H1 (cell line): ENCODE results near the gene SLC16A5. TPM values are rescaled to one million over a fixed set of nuclear protein-coding genes. Genes with fewer than 3 reads are reported as not detected.

Experiments
- EZH2 ChIP-seq: fragments of 200-600 bp; sonication (generic); IDR thresholded peaks from 2 replicates; pipeline ENCODE4 v1.7.1; 2012; ENCODE audit warnings: low read depth, mild to moderate bottlenecking, moderate library complexity, low read length, inconsistent platforms; ENCODE audit not compliant: severe bottlenecking
- RFX5 ChIP-seq: IDR thresholded peaks from 2 replicates; pipeline ENCODE4 v1.6.1; 2011; ENCODE audit warnings: low read depth, low read length, improper control_type of control experiment, borderline replicate concordance
- SP1 ChIP-seq: IDR thresholded peaks from 2 replicates; pipeline ENCODE4 v1.6.1; 2011; ENCODE audit warnings: low read depth, low read length
- polyA plus RNA-seq, 7 experiments: library from polyadenylated mRNA; depleted of rRNA in 3 of 7; stranded (reverse) in 5 of 7; unstranded in 2 of 7; fragments of >200 nt in 5 of 7; fragments of 200-250 nt in 2 of 7; gene quantifications; 1 replicate in 5 of 7; 2 replicates in 1 of 7; 4 replicates in 1 of 7; pipeline versions ENCODE4 v1.2.1 to v1.2.3, GENCODE V29; 2011 to 2013; ENCODE audit warnings: missing spikeins in 2 of 7, mixed read lengths in 2 of 7
- total RNA-seq: library from RNA; stranded (reverse); fragmentation: NEBNext Ultra II Directional; extraction: Animal tissue kit (Norgen Biotek cat#: 25700); gene quantifications from 2 replicates; pipeline ENCODE4 v1.2.1, GENCODE V29; 2021

Gene SLC16A5
- total and polyA plus RNA-seq, 2 of the 8 experiments (the other 6 are each of a cell fraction or from before 2014, with no cell fraction given): 17.1 to 34.7 TPM

GRCh38 chr17:75130632-75131277 is 43.0 kb downstream of the SLC16A5 start (continued):
- TF ChIP-seq RFX5: no peak
- no peak for TF ChIP-seq EZH2
- no peak for TF ChIP-seq SP1
